Posterior vena cava (tissue), 2 donors: ENCODE data around the gene TMEM132C. TPM values are rescaled to one million over a fixed set of nuclear protein-coding genes. Genes with fewer than 3 reads are reported as not detected.
"Not testable (repeated sequence)": the region's sequence is repeated elsewhere in the genome, so short reads cannot be mapped to it uniquely, and the experiment has no call there.

Experiments
- DNase-seq: peaks from one replicate; pipeline ENCODE4 v3.0.0-alpha.2; 2020; ENCODE audit warnings: low spot score
- intact Hi-C, 2 donors: fragments of 100-400 bp; cut with DNase I; formaldehyde crosslinking; loops; one replicate each; pipeline versions ENCODE4 v1.14.1 to v1.14.2; 2022 to 2023
- total RNA-seq, 2 donors: library from RNA; stranded (reverse); fragmentation: NEBNext Ultra II Directional; extraction: Animal tissue kit (Norgen Biotek cat#: 25700); gene quantifications; one replicate each; pipeline ENCODE4 v1.2.1, GENCODE V29; 2021
- donor health status: DM: yes; HTN: yes; CAD: no.
- donor health status: DM: yes; HTN: yes; CAD: no.

TMEM132C gene
- total RNA-seq, 2 donors from 2014 or later = 1.1 to 1.5 TPM

DNA sequence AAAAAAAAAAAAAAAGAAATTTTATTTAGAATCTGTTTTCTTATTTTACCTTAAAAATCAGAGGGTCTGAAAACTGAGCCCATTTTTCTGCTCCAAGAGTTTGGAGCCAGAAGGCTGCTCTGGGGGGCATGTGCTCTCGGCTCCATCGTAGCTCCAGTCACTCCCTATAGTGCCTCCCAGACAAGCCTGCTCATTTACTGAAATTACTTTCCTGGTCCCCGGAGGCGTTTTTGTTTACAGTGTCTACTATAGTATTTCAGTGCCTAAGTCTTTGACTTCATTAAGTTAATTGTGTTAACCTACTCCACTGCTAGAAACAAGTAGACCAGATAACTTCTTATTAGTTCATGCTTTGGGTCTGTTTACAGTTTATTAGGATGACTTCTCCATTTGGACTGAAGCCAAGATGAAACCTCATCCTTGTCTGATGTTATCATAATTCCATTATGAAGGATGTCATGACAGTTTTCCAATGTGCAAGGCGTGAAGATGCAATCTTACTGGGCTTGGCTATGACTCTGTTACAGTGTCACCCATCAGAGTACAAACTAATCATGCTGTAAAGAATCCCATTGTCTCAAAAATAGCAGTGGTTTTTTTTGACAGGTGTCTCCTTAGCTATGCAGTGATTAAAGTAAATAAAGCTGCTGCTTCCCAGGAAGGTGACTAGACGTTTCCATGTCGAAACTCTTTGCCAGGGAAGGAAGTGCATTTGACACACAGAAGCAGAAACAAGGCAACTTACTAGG is 182.3 kb downstream of the TMEM132C start:
- DNase-seq = no peak
- intact Hi-C loops = no loop called here

DNA sequence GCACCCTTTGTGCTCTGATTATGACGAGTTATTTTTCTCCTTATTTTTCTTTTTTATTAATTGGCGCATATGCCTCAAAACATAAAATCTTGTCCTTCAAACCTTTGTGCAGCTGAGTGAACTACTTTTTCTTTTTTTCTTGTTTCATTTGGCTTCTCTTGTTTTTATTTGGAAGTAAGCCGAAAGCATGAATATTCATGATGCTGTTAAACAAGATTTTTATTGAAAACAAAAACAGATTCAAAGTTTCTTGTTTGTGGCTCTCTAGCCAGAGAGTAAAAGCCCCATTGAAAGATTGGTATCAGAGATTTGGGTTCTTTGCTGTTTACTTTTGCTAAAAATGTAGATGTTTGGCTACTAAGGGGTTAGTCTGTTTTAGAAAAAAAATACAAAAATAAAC is 183.8 kb downstream of the TMEM132C start:
- intact Hi-C loops = no loop called here
- DNase-seq = no peak

- DNase-seq = no peak
- intact Hi-C loops = no loop called here
These were observed 188.9 kb downstream of the TMEM132C start for GRCh38 chr12:128455851-128456250.

GRCh38 chr12:128456922-128457321 is 190.0 kb downstream of the TMEM132C start:
- intact Hi-C loops = no loop called here
- no peak for DNase-seq

DNA sequence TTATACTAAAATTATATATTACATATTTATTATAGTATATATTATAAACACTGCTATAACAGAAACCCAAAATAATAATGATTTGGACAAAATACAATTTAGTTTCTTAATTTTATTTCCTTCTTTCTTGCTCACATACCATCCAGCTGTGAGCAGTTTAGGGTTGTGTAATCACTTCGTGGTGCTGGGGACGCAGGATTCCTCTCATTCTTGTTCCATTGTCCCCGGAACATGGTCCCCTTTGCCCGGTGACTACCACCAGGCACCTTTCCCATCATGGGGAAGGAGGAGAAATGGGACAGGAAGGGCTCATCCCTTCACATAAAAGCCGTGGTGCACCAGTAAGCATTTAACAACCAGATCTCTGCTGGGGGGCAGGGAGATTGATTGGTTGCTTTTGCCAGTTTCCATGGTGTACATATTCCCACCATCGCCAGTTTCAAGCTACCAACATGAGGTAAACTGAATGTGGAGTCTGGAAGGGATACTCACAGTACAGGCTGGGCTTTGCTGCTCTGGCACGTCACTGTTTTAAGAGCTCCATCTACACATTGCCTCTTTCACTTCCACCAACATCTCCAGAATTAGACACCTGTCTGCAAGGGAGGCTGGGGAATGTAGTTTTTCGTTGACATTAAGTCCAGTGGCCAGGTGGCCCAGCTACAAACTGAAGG is 191.5 kb downstream of the TMEM132C start:
- no peak for DNase-seq
- intact Hi-C loops = loop anchor here in 1 of 2 donors (2.0 kb wide), 1 partner anchor 178 kb away; no protein-coding TSS in a partner anchor

- no peak for DNase-seq
- intact Hi-C loops = loop anchor here in 1 of 2 donors (2.0 kb wide), 1 partner anchor 178 kb away; no protein-coding TSS in a partner anchor
These were observed 192.1 kb downstream of the TMEM132C start for GRCh38 chr12:128459067-128459466.

DNA sequence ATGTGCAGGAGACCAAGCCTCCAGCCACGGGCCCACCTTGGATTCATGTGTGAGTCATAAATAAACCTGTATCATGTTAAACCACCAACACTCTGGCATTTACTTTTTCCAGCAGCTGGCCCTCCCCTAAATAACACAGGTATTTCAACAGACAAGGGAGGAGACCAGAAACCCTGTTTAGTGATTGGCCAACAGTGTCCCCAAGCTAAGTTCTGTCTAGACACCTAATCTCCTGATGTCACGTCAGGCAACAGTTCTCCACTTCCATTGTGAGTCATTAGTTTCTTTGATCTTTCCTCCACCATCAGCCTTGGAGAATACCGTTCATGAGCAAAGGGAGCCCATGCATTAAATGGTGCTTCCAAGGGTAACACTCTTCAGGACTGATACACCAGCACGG is 196.9 kb downstream of the TMEM132C start:
- DNase-seq = no peak
- intact Hi-C loops = no loop called here

DNA sequence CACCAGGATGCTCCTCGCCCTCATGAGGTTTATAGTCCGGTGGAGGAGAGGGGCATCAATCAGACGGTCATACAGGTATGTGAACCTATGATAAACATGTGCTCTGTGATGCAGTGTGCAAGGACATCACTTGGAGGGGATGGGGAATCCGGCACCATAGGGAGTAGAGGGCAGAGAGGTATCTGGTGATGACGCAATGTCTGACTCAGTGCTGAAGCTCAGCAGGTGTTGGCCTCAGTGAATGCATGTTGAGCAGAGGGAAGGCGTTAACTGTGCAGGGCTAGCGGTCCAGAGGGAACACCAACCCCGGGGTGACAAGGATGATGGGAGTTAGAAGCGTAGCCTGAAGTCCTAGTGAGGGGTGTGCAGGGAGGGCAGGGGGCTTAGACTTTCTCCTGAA is 200.9 kb downstream of the TMEM132C start:
- intact Hi-C loops = no loop called here
- DNase-seq = no peak

- DNase-seq = no peak
- intact Hi-C loops = no loop called here
These were observed 202.0 kb downstream of the TMEM132C start for GRCh38 chr12:128468926-128469325.

DNA sequence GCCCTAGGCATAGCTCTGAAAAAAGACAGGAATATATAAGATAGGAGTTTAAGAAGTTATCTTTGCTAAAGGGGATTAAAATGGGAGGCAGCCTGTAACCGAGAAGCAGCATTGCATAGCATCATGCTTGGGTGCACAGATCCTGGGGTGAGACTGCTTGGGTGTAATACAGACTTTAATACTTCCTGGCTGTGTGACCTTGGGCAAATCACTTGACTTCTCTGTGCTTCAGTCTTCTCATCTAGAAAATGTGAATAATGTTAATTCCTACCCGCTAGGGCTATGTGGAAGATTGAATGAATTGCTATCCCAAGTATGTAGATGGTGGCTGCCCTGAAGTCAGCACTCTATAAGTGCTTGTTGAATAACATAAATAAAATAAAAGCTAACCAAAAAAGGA is 204.5 kb downstream of the TMEM132C start:
- DNase-seq = no peak
- intact Hi-C loops = no loop called here

- intact Hi-C loops = no loop called here
- DNase-seq = no peak
These were observed 207.9 kb downstream of the TMEM132C start for GRCh38 chr12:128474916-128475315.

DNA sequence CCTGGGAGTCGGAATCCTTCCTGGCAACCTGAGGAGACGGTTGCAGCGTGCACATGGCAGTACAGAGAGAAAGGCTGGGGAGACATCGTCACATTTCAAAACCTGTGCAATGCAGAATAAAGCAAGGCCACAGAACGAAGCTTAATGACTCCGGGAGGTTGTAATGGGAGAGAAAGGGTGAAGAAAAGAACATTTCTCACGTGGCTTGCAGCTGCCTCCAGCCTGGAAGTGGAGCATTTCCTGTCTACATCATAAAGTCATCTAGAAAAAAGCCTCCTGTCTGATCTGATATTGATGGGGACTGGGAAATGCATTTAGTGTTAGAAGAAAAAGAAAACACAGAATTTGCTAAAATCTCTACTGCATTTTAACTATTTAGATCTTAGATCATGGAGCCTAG is 209.3 kb downstream of the TMEM132C start:
- intact Hi-C loops = no loop called here
- no peak for DNase-seq

GRCh38 chr12:128483526-128484255 is 216.7 kb downstream of the TMEM132C start:
- intact Hi-C loops = no loop called here
- no peak for DNase-seq

DNA sequence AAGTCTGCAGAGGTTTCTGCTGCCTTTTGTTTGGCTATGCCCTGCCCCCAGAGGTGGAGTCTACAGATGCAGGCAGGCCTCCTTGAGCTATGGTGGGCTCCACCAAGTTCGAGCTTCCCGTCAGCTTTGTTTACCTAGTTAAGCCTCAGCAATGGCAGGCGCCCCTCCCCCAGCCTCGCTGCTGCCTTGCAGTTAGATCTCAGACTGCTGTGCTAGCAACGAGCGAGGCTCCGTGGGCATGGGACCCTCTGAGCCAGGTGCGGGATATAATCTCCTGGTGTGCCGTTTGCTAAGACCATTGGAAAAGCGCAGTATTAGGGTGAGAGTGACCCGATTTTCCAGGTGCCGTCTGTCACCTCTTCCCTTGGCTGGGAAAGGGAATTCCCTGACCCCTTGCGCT is 230.4 kb downstream of the TMEM132C start:
- DNase-seq, intact Hi-C loops: not testable (repeated sequence)

- DNase-seq = no peak
- intact Hi-C loops = no loop called here
These were observed 240.5 kb downstream of the TMEM132C start for GRCh38 chr12:128507470-128507869.

GRCh38 chr12:128509170-128509569 is 242.2 kb downstream of the TMEM132C start:
- DNase-seq = no peak

GRCh38 chr12:128510511-128510910 is 243.5 kb downstream of the TMEM132C start:
- intact Hi-C loops = no loop called here
- DNase-seq = no peak

More at GRCh38 chr12:128509170-128509569, 242.2 kb downstream of the TMEM132C start:
- intact Hi-C loops = no loop called here

DNA sequence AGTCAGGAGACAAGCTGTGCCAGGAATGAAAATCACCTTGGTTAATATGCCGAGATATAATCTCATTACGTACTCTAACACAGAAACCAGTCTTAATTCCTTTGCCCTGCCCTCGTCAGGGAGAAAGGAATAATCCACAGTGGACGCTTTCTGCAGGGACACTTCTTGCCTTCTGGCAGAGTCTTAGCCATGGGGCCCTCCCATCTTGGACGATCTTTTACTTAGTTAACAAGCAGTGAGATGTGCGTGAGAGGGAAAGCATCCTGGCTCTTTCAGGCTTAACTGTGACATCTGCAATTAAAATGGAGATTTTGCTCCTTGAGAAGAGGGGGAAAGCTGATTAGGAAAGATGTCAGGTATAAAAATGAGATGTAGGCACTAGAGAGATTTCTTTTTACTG is 246.4 kb downstream of the TMEM132C start:
- DNase-seq = no peak
- intact Hi-C loops = no loop called here

DNA sequence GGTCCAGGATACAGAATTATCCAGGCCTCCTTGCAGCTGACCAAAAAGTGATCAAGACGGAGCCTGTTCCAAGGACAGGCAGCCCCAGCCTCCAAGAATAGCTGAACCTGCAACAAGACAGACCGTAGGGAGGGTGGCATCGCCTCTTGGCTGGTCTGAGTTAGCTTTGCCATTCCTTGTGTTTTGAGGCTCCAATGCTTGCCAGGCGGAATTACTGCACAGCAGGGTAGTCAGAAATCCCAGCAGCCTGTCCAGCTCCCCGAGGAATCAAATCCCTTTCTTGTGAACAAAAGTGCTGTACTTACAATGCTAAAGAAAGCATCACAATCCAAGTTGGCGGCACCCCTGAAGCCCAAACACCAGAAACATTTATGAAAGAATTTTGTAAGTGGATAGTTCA is 246.9 kb downstream of the TMEM132C start:
- intact Hi-C loops = no loop called here
- no peak for DNase-seq

DNA sequence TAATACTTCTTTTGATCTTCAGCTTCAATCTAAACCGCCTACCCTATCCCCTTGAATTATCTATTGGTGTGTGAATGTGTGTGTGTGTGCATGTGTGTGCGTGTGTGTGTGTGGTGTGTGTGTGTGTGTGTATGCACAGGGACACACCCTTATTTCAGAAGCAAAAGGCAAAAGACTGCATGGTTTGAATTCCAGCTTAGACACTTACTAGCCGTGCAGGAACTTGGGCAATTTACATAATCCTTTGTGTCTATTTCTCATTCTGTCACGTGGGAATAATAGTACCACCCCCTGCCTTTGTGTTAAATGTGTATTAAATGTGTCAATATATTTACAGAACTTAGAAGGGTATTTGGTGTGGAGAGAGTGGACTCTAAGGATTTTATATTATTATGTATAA is 251.7 kb downstream of the TMEM132C start:
- DNase-seq = no peak
- intact Hi-C loops = no loop called here
